ENCODE data around the gene KLHL41.

KLHL41 gene

GRCh38 chr2:169509298-169509885, at the start of gene KLHL41:
Gene KLHL41, plus strand, starts transcription at chr2:169509702. Its CDS starts 77 bp downstream, at chr2:169509779.
- DNase-seq (ENCODE audit: extremely low spot score, insufficient read length, low read depth), result no peak
- FAIRE-seq, result no peak

GRCh38 chr2:169461143-169461542, 48.4 kb upstream of the KLHL41 start:
- DNase-seq (ENCODE audit: extremely low spot score, insufficient read length, low read depth) (no peak), FAIRE-seq (no peak)

- no peak for DNase-seq (ENCODE audit: extremely low spot score, insufficient read length, low read depth)
Observed at GRCh38 chr2:169462896-169463695, 46.4 kb upstream of the KLHL41 start.

GRCh38 chr2:169464466-169464865, 45.0 kb upstream of the KLHL41 start:
- DNase-seq (ENCODE audit: extremely low spot score, insufficient read length, low read depth), result no peak
- no peak for FAIRE-seq

More at GRCh38 chr2:169462896-169463695, 46.4 kb upstream of the KLHL41 start:
- no peak for FAIRE-seq

- no peak for FAIRE-seq
- DNase-seq (ENCODE audit: extremely low spot score, insufficient read length, low read depth), result no peak
Observed at GRCh38 chr2:169464882-169465281, 44.6 kb upstream of the KLHL41 start.

- no peak for DNase-seq (ENCODE audit: extremely low spot score, insufficient read length, low read depth)
Observed at GRCh38 chr2:169468841-169469240, 40.7 kb upstream of the KLHL41 start.

GRCh38 chr2:169469952-169470572, 39.4 kb upstream of the KLHL41 start:
- FAIRE-seq (no peak), DNase-seq (ENCODE audit: extremely low spot score, insufficient read length, low read depth) (no peak)

More at GRCh38 chr2:169468841-169469240, 40.7 kb upstream of the KLHL41 start:
- FAIRE-seq, result no peak

- FAIRE-seq (no peak), DNase-seq (ENCODE audit: extremely low spot score, insufficient read length, low read depth) (no peak)
Observed at GRCh38 chr2:169472249-169472648, 37.3 kb upstream of the KLHL41 start.

GRCh38 chr2:169476459-169476858, 33.0 kb upstream of the KLHL41 start:
- DNase-seq (ENCODE audit: extremely low spot score, insufficient read length, low read depth) (no peak), FAIRE-seq (no peak)

GRCh38 chr2:169478339-169478738, 31.2 kb upstream of the KLHL41 start:
- DNase-seq (ENCODE audit: extremely low spot score, insufficient read length, low read depth) (no peak), FAIRE-seq (no peak)

GRCh38 chr2:169478745-169479256, 30.7 kb upstream of the KLHL41 start:
- no peak for FAIRE-seq
- no peak for DNase-seq (ENCODE audit: extremely low spot score, insufficient read length, low read depth)

- DNase-seq (ENCODE audit: extremely low spot score, insufficient read length, low read depth), result peak; percentile 64
- peak; percentile 78 for FAIRE-seq
Observed at GRCh38 chr2:169479257-169480078, 30.0 kb upstream of the KLHL41 start, which contains the start of gene BBS5. Gene BBS5, plus strand, starts transcription at chr2:169479494. Its CDS starts 60 bp downstream, at chr2:169479554.

GRCh38 chr2:169480079-169480465, 29.4 kb upstream of the KLHL41 start:
- no peak for FAIRE-seq

GRCh38 chr2:169485650-169486138, 23.8 kb upstream of the KLHL41 start:
- DNase-seq (ENCODE audit: extremely low spot score, insufficient read length, low read depth) (no peak), FAIRE-seq (no peak)

More at GRCh38 chr2:169480079-169480465, 29.4 kb upstream of the KLHL41 start:
- no peak for DNase-seq (ENCODE audit: extremely low spot score, insufficient read length, low read depth)

- DNase-seq (ENCODE audit: extremely low spot score, insufficient read length, low read depth) (no peak), FAIRE-seq (no peak)
Observed at GRCh38 chr2:169486487-169486886, 23.0 kb upstream of the KLHL41 start.

GRCh38 chr2:169490834-169491233, 18.7 kb upstream of the KLHL41 start:
- DNase-seq (ENCODE audit: extremely low spot score, insufficient read length, low read depth) (no peak), FAIRE-seq (no peak)

GRCh38 chr2:169491378-169491777, 18.1 kb upstream of the KLHL41 start:
- FAIRE-seq, result no peak

GRCh38 chr2:169493360-169493759, 16.1 kb upstream of the KLHL41 start:
- FAIRE-seq (no peak), DNase-seq (ENCODE audit: extremely low spot score, insufficient read length, low read depth) (no peak)

More at GRCh38 chr2:169491378-169491777, 18.1 kb upstream of the KLHL41 start:
- DNase-seq (ENCODE audit: extremely low spot score, insufficient read length, low read depth), result no peak

- FAIRE-seq, result no peak
Observed at GRCh38 chr2:169495310-169495928, 14.1 kb upstream of the KLHL41 start.

More at GRCh38 chr2:169495310-169495928, 14.1 kb upstream of the KLHL41 start:
- DNase-seq (ENCODE audit: extremely low spot score, insufficient read length, low read depth), result no peak
